Urinary bladder (tissue), 4 donors: Measurements from ENCODE around the gene FOXL3. TPM values are rescaled to one million over a fixed set of nuclear protein-coding genes. Genes with fewer than 3 reads are reported as not detected.
"Not testable (repeated sequence)": the region's sequence is repeated elsewhere in the genome, so short reads cannot be mapped to it uniquely, and the experiment has no call there.

ENCODE experiments used
- DNase-seq: peaks from one replicate; pipeline ENCODE4 v3.0.0-alpha.2; 2015; ENCODE audit errors: extremely low spot score
- H3K27ac ChIP-seq: one replicate; pipeline ENCODE4 v1.5.1; 2013; ENCODE audit warnings: low read depth, mild to moderate bottlenecking, moderate library complexity
- H3K36me3 ChIP-seq: one replicate; pipeline ENCODE4 v1.6.1; 2013; ENCODE audit warnings: mild to moderate bottlenecking, moderate library complexity; ENCODE audit not compliant: insufficient read depth
- H3K4me1 ChIP-seq: one replicate; pipeline ENCODE4 v1.6.1; 2013; ENCODE audit warnings: mild to moderate bottlenecking, moderate library complexity; ENCODE audit not compliant: insufficient read depth
- H3K4me3 ChIP-seq: one replicate; pipeline ENCODE4 v1.5.1; 2013; ENCODE audit warnings: low read depth, low read length
- WGBS: extraction: QIAGEN DNeasy Blood & Tissue Kit; methylation state at CpG from one replicate; pipeline ENCODE4 v1.1.7; 2013; 5-methylcytosine and 5-hydroxymethylcytosine counted together
- polyA plus RNA-seq: library from polyadenylated mRNA; stranded (reverse); fragments of 200-250 nt; gene quantifications from one replicate; pipeline ENCODE4 v1.2.3, GENCODE V29; 2013
- total RNA-seq: library from RNA; depleted of rRNA; stranded (reverse); fragments of >200 nt; gene quantifications from one replicate; pipeline ENCODE4 v1.2.3, GENCODE V29; 2014
- donor health status: healthy with polysubstance abuse.
- donor health status: healthy.

FOXL3 gene
- total and polyA plus RNA-seq, 2 donors: not detected

- DNase-seq: no peak
- Histone ChIP-seq H3K27ac (no peak overlapping the region), H3K4me1 (no peaks in the 10 kb centered on the region), H3K4me3 (no peak overlapping the region), H3K36me3 (no peaks in the 10 kb centered on the region)
- WGBS: 79% methylated on average over 23 of the region's 23 CpGs
These were observed 3.9 kb downstream of the FOXL3 start for GRCh38 chr7:293681-294439.

- Histone ChIP-seq H3K27ac (no peak overlapping the region), H3K4me3 (no peak overlapping the region), H3K36me3 (no peaks in the 10 kb centered on the region), H3K4me1 (no peaks in the 10 kb centered on the region)
- WGBS: 88% methylated on average over 25 of the region's 25 CpGs
- no peak for DNase-seq
These were observed 4.6 kb downstream of the FOXL3 start for GRCh38 chr7:294440-295154.

- H3K36me3 ChIP-seq: no peaks in the 10 kb centered on the region
These were observed 5.5 kb downstream of the FOXL3 start for GRCh38 chr7:295155-296154.

GRCh38 chr7:296373-296945 lies 6.5 kb downstream of the FOXL3 start:
- H3K4me3 ChIP-seq: no peak overlapping the region
- DNase-seq: no peak
- no peaks in the 10 kb centered on the region for H3K4me1 ChIP-seq
- 73% methylated on average over 20 of the region's 20 CpGs for WGBS
- H3K27ac ChIP-seq: no peak overlapping the region
- H3K36me3 ChIP-seq: no peaks in the 10 kb centered on the region

More at GRCh38 chr7:295155-296154, 5.5 kb downstream of the FOXL3 start:
- Histone ChIP-seq H3K27ac (no peak overlapping the region), H3K4me1 (no peaks in the 10 kb centered on the region), H3K4me3 (no peak overlapping the region)
- no peak for DNase-seq
- WGBS: 79% methylated on average over 27 of the region's 27 CpGs

- H3K36me3 ChIP-seq, H3K4me1 ChIP-seq, H3K27ac ChIP-seq, DNase-seq, H3K4me3 ChIP-seq: not testable (repeated sequence)
- WGBS: 81% methylated on average over 23 of the region's 24 CpGs
These were observed 7.2 kb downstream of the FOXL3 start for GRCh38 chr7:297141-297540.

GRCh38 chr7:297611-298374 lies 7.8 kb downstream of the FOXL3 start:
- Histone ChIP-seq H3K4me3 (no peak overlapping the region), H3K36me3 (no peaks in the 10 kb centered on the region), H3K27ac (no peak overlapping the region), H3K4me1 (no peaks in the 10 kb centered on the region)
- DNase-seq: no peak
- WGBS: 79% methylated on average over 24 of the region's 24 CpGs

GRCh38 chr7:298375-298702 lies 8.4 kb downstream of the FOXL3 start:
- 72% methylated on average over 15 of the region's 15 CpGs for WGBS
- no peaks in the 10 kb centered on the region for H3K4me1 ChIP-seq
- H3K4me3 ChIP-seq: no peak overlapping the region
- H3K27ac ChIP-seq: no peak overlapping the region
- no peaks in the 10 kb centered on the region for H3K36me3 ChIP-seq
- no peak for DNase-seq

GRCh38 chr7:298743-299142 lies 8.8 kb downstream of the FOXL3 start:
- DNase-seq: no peak
- H3K4me3 ChIP-seq: no peak overlapping the region
- H3K27ac ChIP-seq: no peak overlapping the region
- no peaks in the 10 kb centered on the region for H3K4me1 ChIP-seq
- no peaks in the 10 kb centered on the region for H3K36me3 ChIP-seq
- WGBS: 77% methylated on average over 13 of the region's 13 CpGs

- no peak for DNase-seq
- WGBS: 94% methylated on average over 15 of the region's 15 CpGs
- no peaks in the 10 kb centered on the region for H3K36me3 ChIP-seq
- H3K27ac ChIP-seq: no peak overlapping the region
- H3K4me3 ChIP-seq: no peak overlapping the region
- H3K4me1 ChIP-seq: no peaks in the 10 kb centered on the region
These were observed 9.2 kb downstream of the FOXL3 start for GRCh38 chr7:299169-299568.

GRCh38 chr7:299628-300027 lies 9.7 kb downstream of the FOXL3 start:
- WGBS: 93% methylated on average over 16 of the region's 16 CpGs
- Histone ChIP-seq H3K27ac (no peak overlapping the region), H3K4me3 (no peak overlapping the region), H3K36me3 (no peaks in the 10 kb centered on the region), H3K4me1 (no peaks in the 10 kb centered on the region)
- DNase-seq: no peak

- WGBS: 86% methylated on average over 10 of the region's 10 CpGs
- H3K4me1 ChIP-seq: no peaks in the 10 kb centered on the region
- H3K4me3 ChIP-seq: no peak overlapping the region
- H3K27ac ChIP-seq: no peak overlapping the region
- no peak for DNase-seq
- H3K36me3 ChIP-seq: no peaks in the 10 kb centered on the region
These were observed 10.1 kb downstream of the FOXL3 start for GRCh38 chr7:300048-300447.

GRCh38 chr7:300546-301290 lies 10.7 kb downstream of the FOXL3 start:
- no peak overlapping the region for H3K27ac ChIP-seq
- H3K36me3 ChIP-seq: no peaks in the 10 kb centered on the region
- H3K4me1 ChIP-seq: no peaks in the 10 kb centered on the region
- 93% methylated on average over 13 of the region's 13 CpGs for WGBS
- DNase-seq: no peak
- H3K4me3 ChIP-seq: no peak overlapping the region
